ENCODE results near the gene CTAGE4. TPM values are rescaled to one million over a fixed set of nuclear protein-coding genes. Genes with fewer than 3 reads are reported as not detected.
"Not testable (repeated sequence)": the region's sequence is repeated elsewhere in the genome, so short reads cannot be mapped to it uniquely, and the experiment has no call there.

Gene CTAGE4
- total and polyA plus RNA-seq, 9 of the 15 experiments (the other 6 are each of a cell fraction or from before 2014, with no cell fraction given): 0.04 to 0.17 (median 0.07) TPM; not detected in 5

DNA sequence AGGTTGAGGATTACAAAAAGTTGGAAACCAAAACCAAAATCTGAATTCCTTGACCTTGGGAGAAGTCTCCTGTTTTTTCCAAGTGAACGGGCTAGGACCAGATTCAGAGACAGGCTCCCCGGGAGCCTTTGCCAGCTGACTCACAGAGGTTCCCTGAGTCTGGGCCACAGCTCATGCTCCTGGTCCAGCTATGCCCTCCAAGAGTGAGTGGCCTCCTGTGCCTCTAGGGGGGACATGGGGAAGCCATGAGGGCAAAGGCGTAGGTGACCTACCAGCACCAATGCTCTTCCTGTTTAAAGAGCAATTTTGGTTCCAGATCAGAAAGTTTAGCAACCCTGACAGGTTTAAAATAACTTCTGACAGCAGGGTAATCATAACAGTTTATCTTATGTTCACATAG is 45.5 kb downstream of the CTAGE4 start:
- 0% methylated on average over 1 of the region's 3 CpGs for WGBS (ENCODE audit: insufficient coverage, low coverage, missing lambda C conversion rate)
- DNase-seq (ENCODE audit: extremely low read depth in 1 of 4, low spot score in 3 of 4); H3K9me3 ChIP-seq (replicated peaks; ENCODE audit: control insufficient read depth, insufficient read depth, low read depth, low read length): not testable (repeated sequence)

DNA sequence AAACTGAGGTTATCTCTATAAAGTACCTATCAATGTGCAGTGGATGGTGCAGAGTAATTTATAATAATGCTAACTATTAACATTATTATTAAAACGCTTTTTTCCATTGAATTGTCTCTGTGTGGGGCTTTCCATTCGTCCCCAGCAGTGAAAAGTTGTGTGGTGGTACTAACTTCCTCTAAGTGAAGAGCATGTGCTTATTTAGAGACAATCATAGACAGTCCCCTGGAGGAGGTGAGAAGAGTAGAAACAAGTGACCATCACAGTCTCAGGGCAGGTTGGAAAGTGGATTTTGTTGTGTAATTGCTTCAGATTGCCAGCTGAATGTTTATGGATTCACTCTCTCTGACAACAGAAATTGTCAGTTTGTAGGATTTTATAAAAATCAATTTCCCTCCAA is 47.8 kb downstream of the CTAGE4 start:
- in situ Hi-C loops (cut with MboI); H3K9me1 ChIP-seq (ENCODE audit: control insufficient read depth, insufficient read depth, low read length); intact Hi-C loops (cut with micrococcal nuclease): not testable (repeated sequence)

More for the DNA sequence above, 45.5 kb downstream of the CTAGE4 start:
- POLR2A ChIA-PET; CTCF ChIA-PET (ENCODE audit: low intra/inter-chr PET ratio); FAIRE-seq; H3K9me1 ChIP-seq (ENCODE audit: control insufficient read depth, insufficient read depth, low read length); H3K27me3 ChIP-seq (ENCODE audit: control insufficient read depth in 2 of 2, insufficient read depth in 2 of 2, low read length in 2 of 2); H3K36me3 ChIP-seq (ENCODE audit: control insufficient read depth, insufficient read depth, low read length); H4K20me1 ChIP-seq (replicated peaks; ENCODE audit: control insufficient read depth, insufficient read depth, low read length); H2AFZ ChIP-seq (ENCODE audit: low read depth, low read length); H3K9ac ChIP-seq (ENCODE audit: insufficient read depth in 1 of 2, low read depth in 2 of 2, low read length in 2 of 2); H3K4me3 ChIP-seq; in situ Hi-C loops (cut with MboI); H3K27ac ChIP-seq (ENCODE audit: extremely low read depth, low read depth, low read length); H3K4me2 ChIP-seq (ENCODE audit: insufficient read depth, low read length); intact Hi-C loops (cut with micrococcal nuclease); H3K4me1 ChIP-seq (replicated peaks in 1 of 2; ENCODE audit: control insufficient read depth in 2 of 2, insufficient read depth in 2 of 2, low read length in 2 of 2); ATAC-seq; H3K79me2 ChIP-seq (ENCODE audit: control insufficient read depth, insufficient read depth, low read length); BruUV-seq (replicated peaks): not testable (repeated sequence)

DNA sequence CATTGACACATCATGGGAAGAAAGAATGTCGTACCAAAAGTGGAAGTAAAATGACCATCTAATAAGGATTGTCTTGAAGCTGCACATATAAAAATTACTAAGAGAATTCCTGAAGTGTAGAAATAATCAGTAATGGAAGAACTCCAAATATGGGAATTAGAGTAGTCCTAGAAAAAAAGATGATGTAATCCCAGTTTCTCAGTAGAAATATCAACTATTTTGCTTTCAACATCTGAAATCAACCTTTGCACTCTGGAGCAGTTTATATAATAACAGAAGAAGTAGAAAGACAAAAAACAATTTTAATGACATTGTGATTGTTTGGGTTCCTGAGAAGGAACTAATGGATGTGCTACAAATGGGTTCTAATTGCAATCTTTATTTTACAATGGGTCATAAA is 49.8 kb downstream of the CTAGE4 start:
- H2AFZ ChIP-seq (ENCODE audit: low read depth, low read length); H3K4me2 ChIP-seq (ENCODE audit: insufficient read depth, low read length); BruUV-seq (replicated peaks); H3K9ac ChIP-seq (ENCODE audit: insufficient read depth in 1 of 2, low read depth in 2 of 2, low read length in 2 of 2); H3K4me3 ChIP-seq; FAIRE-seq; CTCF ChIA-PET (ENCODE audit: low intra/inter-chr PET ratio); H3K79me2 ChIP-seq (ENCODE audit: control insufficient read depth, insufficient read depth, low read length); in situ Hi-C loops (cut with MboI); H3K27ac ChIP-seq (ENCODE audit: extremely low read depth, low read depth, low read length); H3K4me1 ChIP-seq (replicated peaks in 1 of 2; ENCODE audit: control insufficient read depth in 2 of 2, insufficient read depth in 2 of 2, low read length in 2 of 2); H3K9me1 ChIP-seq (ENCODE audit: control insufficient read depth, insufficient read depth, low read length); H3K27me3 ChIP-seq (ENCODE audit: control insufficient read depth in 2 of 2, insufficient read depth in 2 of 2, low read length in 2 of 2); H3K36me3 ChIP-seq (ENCODE audit: control insufficient read depth, insufficient read depth, low read length); H3K9me3 ChIP-seq (replicated peaks; ENCODE audit: control insufficient read depth, insufficient read depth, low read depth, low read length); H4K20me1 ChIP-seq (replicated peaks; ENCODE audit: control insufficient read depth, insufficient read depth, low read length); intact Hi-C loops (cut with micrococcal nuclease); ATAC-seq; DNase-seq (ENCODE audit: extremely low read depth in 1 of 4, low spot score in 3 of 4); POLR2A ChIA-PET: not testable (repeated sequence)
- WGBS (ENCODE audit: insufficient coverage, low coverage, missing lambda C conversion rate): 0% methylated on average over 1 of the region's 1 CpG

More for the DNA sequence above, 47.8 kb downstream of the CTAGE4 start:
- BruUV-seq (replicated peaks); DNase-seq (ENCODE audit: extremely low read depth in 1 of 4, low spot score in 3 of 4); H3K79me2 ChIP-seq (ENCODE audit: control insufficient read depth, insufficient read depth, low read length); CTCF ChIA-PET (ENCODE audit: low intra/inter-chr PET ratio); H3K36me3 ChIP-seq (ENCODE audit: control insufficient read depth, insufficient read depth, low read length); POLR2A ChIA-PET; H3K9ac ChIP-seq (ENCODE audit: insufficient read depth in 1 of 2, low read depth in 2 of 2, low read length in 2 of 2); H4K20me1 ChIP-seq (replicated peaks; ENCODE audit: control insufficient read depth, insufficient read depth, low read length); FAIRE-seq; H3K27ac ChIP-seq (ENCODE audit: extremely low read depth, low read depth, low read length); H3K27me3 ChIP-seq (ENCODE audit: control insufficient read depth in 2 of 2, insufficient read depth in 2 of 2, low read length in 2 of 2); H3K9me3 ChIP-seq (replicated peaks; ENCODE audit: control insufficient read depth, insufficient read depth, low read depth, low read length); H3K4me3 ChIP-seq; H3K4me1 ChIP-seq (replicated peaks in 1 of 2; ENCODE audit: control insufficient read depth in 2 of 2, insufficient read depth in 2 of 2, low read length in 2 of 2); ATAC-seq; H3K4me2 ChIP-seq (ENCODE audit: insufficient read depth, low read length); H2AFZ ChIP-seq (ENCODE audit: low read depth, low read length): not testable (repeated sequence)
- WGBS (ENCODE audit: insufficient coverage, low coverage, missing lambda C conversion rate): no CpG with 5 or more reads among the region's 2 CpGs

All from K562 (cell line).